ENCODE results near the gene TMEM273. TPM values are rescaled to one million over a fixed set of nuclear protein-coding genes. Genes with fewer than 3 reads are reported as not detected.

TMEM273 gene
- total RNA-seq, 2 donors from 2014 or later = 4.3 to 9.3 TPM

DNA sequence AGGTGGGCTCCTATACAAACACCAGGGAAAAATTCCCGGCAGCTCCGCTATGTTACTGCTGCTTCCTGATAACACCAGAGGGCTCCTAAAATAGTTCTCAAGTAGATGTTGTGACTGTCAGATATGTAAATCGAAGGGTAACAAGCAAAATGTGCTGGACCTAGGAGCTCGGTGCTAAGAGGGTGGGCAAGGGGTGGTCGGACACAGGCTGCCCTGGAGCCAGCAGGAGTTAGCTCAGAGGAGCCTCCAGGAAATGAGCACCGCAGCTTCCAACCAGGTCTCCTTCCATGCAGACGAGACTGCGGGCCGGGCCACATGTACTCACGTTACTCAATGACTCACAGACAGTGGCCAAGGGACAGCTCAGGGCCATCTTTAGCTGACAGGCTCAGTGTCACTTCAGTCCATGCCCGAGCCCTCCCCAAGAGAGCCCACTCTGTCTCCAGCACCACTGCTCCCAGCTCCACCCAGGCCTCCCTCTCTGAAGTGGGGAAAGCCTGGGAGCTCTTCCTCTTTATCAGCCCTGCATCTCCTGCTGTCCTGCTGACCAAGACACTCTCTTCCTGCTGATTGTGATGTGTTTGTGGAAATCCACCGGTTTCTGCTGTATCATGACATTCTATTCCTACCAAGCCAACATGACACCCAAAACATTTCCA, 37.2 kb upstream of the TMEM273 start:
- ATAC-seq = no peak

DNA sequence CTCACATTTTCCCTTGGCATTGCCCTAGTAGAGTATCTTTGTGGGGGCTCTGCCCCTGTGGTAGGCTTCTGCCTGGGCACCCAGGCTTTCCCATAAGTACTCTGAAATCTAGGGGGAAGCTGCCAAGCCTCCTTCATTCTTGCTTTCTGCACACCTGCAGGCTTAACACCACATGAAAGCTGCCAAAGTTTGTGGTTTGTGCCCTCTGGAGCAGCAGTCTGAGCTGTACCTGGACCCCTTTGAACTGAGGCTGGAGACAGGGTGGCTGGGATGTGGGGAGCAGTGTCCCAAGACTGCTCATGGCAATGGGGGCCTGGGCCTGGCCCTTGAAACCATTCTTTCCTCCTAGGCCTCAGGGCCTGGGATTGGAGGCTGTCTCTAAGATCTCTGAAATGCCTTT, 35.0 kb upstream of the TMEM273 start:
- DNase-seq = no peak
- no peak for ATAC-seq
- H3K4me3 ChIP-seq = no peak overlapping the region
- H3K4me1 ChIP-seq = no peaks in the 10 kb centered on the region
- intact Hi-C loops (cut with DNase I) = no loop called here
- H3K36me3 ChIP-seq (replicated peaks in 1 of 2; ENCODE audit: insufficient read depth in 1 of 2, low read depth in 2 of 2) = no peaks in the 10 kb centered on the region
- no peaks in the 10 kb centered on the region for H3K27me3 ChIP-seq
- H3K27ac ChIP-seq = no peak overlapping the region
- H3K9me3 ChIP-seq = no peaks in the 10 kb centered on the region
- no peak for TF ChIP-seq POLR2A (IDR thresholded peaks at IDR 0.05)
- TF ChIP-seq, protein P1, sequence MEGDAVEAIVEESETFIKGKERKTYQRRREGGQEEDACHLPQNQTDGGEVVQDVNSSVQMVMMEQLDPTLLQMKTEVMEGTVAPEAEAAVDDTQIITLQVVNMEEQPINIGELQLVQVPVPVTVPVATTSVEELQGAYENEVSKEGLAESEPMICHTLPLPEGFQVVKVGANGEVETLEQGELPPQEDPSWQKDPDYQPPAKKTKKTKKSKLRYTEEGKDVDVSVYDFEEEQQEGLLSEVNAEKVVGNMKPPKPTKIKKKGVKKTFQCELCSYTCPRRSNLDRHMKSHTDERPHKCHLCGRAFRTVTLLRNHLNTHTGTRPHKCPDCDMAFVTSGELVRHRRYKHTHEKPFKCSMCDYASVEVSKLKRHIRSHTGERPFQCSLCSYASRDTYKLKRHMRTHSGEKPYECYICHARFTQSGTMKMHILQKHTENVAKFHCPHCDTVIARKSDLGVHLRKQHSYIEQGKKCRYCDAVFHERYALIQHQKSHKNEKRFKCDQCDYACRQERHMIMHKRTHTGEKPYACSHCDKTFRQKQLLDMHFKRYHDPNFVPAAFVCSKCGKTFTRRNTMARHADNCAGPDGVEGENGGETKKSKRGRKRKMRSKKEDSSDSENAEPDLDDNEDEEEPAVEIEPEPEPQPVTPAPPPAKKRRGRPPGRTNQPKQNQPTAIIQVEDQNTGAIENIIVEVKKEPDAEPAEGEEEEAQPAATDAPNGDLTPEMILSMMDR (IDR thresholded peaks at IDR 0.05) = no peak

More for the DNA sequence above, 37.2 kb upstream of the TMEM273 start:
- Histone ChIP-seq H3K4me3 (no peak overlapping the region), H3K4me1 (no peaks in the 10 kb centered on the region), H3K27me3 (no peaks in the 10 kb centered on the region), H3K36me3 (replicated peaks in 1 of 2; ENCODE audit: insufficient read depth in 1 of 2, low read depth in 2 of 2) (no peaks in the 10 kb centered on the region), H3K27ac (no peak overlapping the region), H3K9me3 (no peaks in the 10 kb centered on the region)
- WGBS, 2 donors = 54 to 62% methylated on average over 8 to 12 of the region's 12 CpGs
- intact Hi-C loops (cut with DNase I) = no loop called here
- no peak for DNase-seq
- TF ChIP-seq, protein P1 (IDR thresholded peaks at IDR 0.05) = no peak
- TF ChIP-seq POLR2A (IDR thresholded peaks at IDR 0.05) = no peak

DNA sequence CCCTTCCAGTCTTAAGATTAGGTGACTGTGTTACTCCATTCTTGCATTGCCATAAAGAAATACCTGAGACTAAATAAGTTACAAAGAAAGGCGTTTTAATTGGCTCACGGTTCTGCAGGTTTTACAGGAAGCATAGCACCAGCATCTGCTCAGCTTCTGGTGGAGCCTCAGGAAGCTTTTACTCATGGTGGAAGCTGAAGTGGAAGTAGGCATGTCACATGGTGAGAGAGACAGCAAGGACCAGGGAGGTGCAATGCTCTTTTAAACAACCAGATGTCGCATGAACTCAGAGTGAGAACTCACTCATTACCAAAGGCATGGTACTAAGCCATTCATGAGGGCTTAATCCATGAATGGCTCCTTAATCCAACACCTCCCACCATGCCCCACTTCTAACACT, 34.0 kb upstream of the TMEM273 start:
- H3K9me3 ChIP-seq = no peaks in the 10 kb centered on the region
- WGBS, 2 donors = 70 to 89% methylated on average over 3 of the region's 3 CpGs
- intact Hi-C loops (cut with DNase I) = no loop called here

DNA sequence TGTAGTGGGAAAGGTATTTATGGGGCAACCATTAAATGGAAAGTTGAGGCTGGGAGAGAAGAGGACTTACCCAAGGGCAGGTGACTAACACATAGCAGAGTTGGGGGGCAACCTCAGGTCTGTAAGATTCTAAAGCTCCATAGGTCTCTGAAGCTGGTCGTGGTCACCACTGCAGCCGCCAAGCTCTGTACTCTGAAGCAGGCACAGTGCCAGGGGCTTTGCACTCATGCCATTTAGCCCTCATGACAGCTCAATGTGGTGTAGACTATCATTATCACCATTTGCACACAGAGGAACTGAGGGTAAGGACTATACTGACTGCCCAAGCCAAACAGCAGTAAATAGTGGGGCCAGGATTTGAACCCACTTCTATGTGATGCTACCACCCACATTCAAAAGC, 32.5 kb upstream of the TMEM273 start:
- intact Hi-C loops (cut with DNase I) = no loop called here
- no peaks in the 10 kb centered on the region for H3K9me3 ChIP-seq
- no peak overlapping the region for H3K4me3 ChIP-seq
- H3K36me3 ChIP-seq (replicated peaks in 1 of 2; ENCODE audit: insufficient read depth in 1 of 2, low read depth in 2 of 2) = no peaks in the 10 kb centered on the region
- H3K4me1 ChIP-seq = no peaks in the 10 kb centered on the region
- H3K27me3 ChIP-seq = no peaks in the 10 kb centered on the region
- ATAC-seq (no peak), DNase-seq (no peak)
- no peak for TF ChIP-seq POLR2A (IDR thresholded peaks at IDR 0.05)
- TF ChIP-seq, protein P1 (IDR thresholded peaks at IDR 0.05) = no peak
- WGBS, 2 donors = 65 to 67% methylated on average over 2 of the region's 2 CpGs
- H3K27ac ChIP-seq = no peak overlapping the region

More for the DNA sequence above, 34.0 kb upstream of the TMEM273 start:
- no peak for ATAC-seq
- no peak overlapping the region for H3K27ac ChIP-seq
- H3K27me3 ChIP-seq = no peaks in the 10 kb centered on the region
- TF ChIP-seq POLR2A (IDR thresholded peaks at IDR 0.05) = no peak
- TF ChIP-seq, protein P1 (IDR thresholded peaks at IDR 0.05) = no peak
- no peak for DNase-seq
- H3K36me3 ChIP-seq (replicated peaks in 1 of 2; ENCODE audit: insufficient read depth in 1 of 2, low read depth in 2 of 2) = no peaks in the 10 kb centered on the region
- H3K4me3 ChIP-seq = no peak overlapping the region
- no peaks in the 10 kb centered on the region for H3K4me1 ChIP-seq

DNA sequence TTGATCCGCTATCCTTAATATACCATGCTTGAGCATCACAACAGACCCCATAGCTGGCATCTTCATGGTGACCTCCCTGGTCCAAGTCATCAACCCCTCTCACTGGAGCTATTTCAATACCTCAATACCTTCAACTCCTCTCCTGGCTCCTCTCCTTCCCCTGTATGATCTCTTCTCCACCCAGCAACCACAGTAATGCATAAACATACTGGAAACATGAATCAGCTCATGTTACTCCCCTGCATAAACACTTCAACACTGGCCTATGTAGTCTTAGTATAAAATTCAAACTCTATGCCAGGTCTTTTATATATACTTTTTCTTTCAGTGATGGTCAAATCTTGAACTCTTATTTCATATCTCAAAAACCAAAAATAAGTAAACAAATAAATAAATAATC, 31.8 kb upstream of the TMEM273 start:
- intact Hi-C loops (cut with DNase I) = no loop called here
- Histone ChIP-seq H3K9me3 (no peaks in the 10 kb centered on the region), H3K4me3 (no peak overlapping the region), H3K36me3 (replicated peaks in 1 of 2; ENCODE audit: insufficient read depth in 1 of 2, low read depth in 2 of 2) (no peaks in the 10 kb centered on the region), H3K27ac (no peak overlapping the region), H3K4me1 (no peaks in the 10 kb centered on the region), H3K27me3 (no peaks in the 10 kb centered on the region)
- no peak for TF ChIP-seq POLR2A (IDR thresholded peaks at IDR 0.05)
- TF ChIP-seq, protein P1 (IDR thresholded peaks at IDR 0.05) = no peak
- ATAC-seq (no peak), DNase-seq (no peak)
- 87 to 96% methylated on average over 1 of the region's 1 CpG for WGBS, 2 donors
